Parathyroid adenoma (tissue), 2 donors: Measurements from ENCODE around the gene NHLRC1.

Experiments used
- H2AFZ ChIP-seq: fragments of 300-600 bp; sonication (generic); one replicate; pipeline ENCODE4 v1.7.0; 2017; ENCODE audit warnings: antibody characterized with exemption, mild to moderate bottlenecking
- H3K27ac ChIP-seq: fragments of 300-600 bp; sonication (generic); one replicate; pipeline ENCODE4 v1.7.0; 2017
- H3K27me3 ChIP-seq: fragments of 300-600 bp; sonication (generic); one replicate; pipeline ENCODE4 v1.7.0; 2017; ENCODE audit warnings: low read length; ENCODE audit not compliant: control insufficient read depth, insufficient read depth
- H3K36me3 ChIP-seq: fragments of 300-600 bp; sonication (generic); one replicate; pipeline ENCODE4 v1.7.0; 2017; ENCODE audit warnings: low read length; ENCODE audit not compliant: control insufficient read depth, insufficient read depth
- H3K4me1 ChIP-seq: fragments of 300-600 bp; sonication (generic); one replicate; pipeline ENCODE4 v1.7.0; 2017; ENCODE audit warnings: control low read depth
- H3K4me2 ChIP-seq: fragments of 300-600 bp; sonication (generic); one replicate; pipeline ENCODE4 v1.7.0; 2017; ENCODE audit warnings: low read length
- H3K4me3 ChIP-seq: fragments of 300-600 bp; sonication (generic); one replicate; pipeline ENCODE4 v1.7.0; 2017; ENCODE audit warnings: low read depth, low read length
- H3K79me2 ChIP-seq: fragments of 300-600 bp; sonication (generic); one replicate; pipeline ENCODE4 v1.7.0; 2017; ENCODE audit warnings: control low read depth
- H3K9ac ChIP-seq: fragments of 300-600 bp; sonication (generic); one replicate; pipeline ENCODE4 v1.7.0; 2017; ENCODE audit warnings: mild to moderate bottlenecking
- H3K9me3 ChIP-seq: fragments of 300-600 bp; sonication (generic); one replicate; pipeline ENCODE4 v1.7.0; 2017; ENCODE audit warnings: low read length; ENCODE audit not compliant: control insufficient read depth
- TF ChIP-seq, protein P1 (sequence below): fragments of 300-600 bp; sonication (generic); IDR thresholded peaks from one replicate; pipeline ENCODE4 v1.7.0; 2017; ENCODE audit warnings: antibody characterized with exemption, mild to moderate bottlenecking
- donor health status: primary hyperparathyroidism.

Gene NHLRC1

DNA sequence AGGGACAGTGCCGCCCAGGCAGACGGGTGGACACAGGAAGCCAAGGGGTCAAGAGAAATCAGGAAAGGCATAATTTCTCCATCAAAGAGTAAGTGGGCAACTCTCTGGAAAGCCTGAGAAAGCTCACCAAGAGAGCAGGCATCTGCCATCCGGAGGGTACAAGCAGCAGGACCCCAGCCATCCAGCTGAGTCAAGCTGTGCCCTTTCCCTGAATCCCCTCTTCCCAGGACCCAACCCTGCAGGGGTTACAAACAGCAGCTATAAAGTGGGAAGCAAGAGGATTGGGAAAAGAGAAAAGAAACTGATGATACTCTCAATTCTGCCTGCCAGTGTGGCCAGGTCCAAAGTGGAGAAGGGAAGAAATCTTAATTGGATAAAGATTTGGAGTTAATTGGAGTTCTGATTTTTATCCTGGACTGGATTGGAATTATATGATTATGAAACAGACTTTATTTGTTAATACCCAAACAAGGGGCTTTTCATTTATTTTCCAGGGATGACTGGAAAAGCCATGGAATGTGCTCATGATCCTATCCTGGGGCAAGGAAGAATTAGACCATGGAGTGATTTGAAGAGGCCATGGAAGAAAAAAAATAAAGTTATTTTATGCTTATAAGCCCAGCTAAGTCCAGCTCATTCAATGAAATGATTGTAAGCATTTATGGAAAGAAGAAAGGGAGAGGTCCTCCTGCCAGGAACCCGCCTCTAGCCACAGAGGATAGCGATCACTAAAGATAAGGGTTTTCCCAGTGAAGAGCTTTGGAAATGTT lies 34.9 kb downstream of the NHLRC1 start:
- TF ChIP-seq, protein P1, sequence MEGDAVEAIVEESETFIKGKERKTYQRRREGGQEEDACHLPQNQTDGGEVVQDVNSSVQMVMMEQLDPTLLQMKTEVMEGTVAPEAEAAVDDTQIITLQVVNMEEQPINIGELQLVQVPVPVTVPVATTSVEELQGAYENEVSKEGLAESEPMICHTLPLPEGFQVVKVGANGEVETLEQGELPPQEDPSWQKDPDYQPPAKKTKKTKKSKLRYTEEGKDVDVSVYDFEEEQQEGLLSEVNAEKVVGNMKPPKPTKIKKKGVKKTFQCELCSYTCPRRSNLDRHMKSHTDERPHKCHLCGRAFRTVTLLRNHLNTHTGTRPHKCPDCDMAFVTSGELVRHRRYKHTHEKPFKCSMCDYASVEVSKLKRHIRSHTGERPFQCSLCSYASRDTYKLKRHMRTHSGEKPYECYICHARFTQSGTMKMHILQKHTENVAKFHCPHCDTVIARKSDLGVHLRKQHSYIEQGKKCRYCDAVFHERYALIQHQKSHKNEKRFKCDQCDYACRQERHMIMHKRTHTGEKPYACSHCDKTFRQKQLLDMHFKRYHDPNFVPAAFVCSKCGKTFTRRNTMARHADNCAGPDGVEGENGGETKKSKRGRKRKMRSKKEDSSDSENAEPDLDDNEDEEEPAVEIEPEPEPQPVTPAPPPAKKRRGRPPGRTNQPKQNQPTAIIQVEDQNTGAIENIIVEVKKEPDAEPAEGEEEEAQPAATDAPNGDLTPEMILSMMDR: no peak
- Histone ChIP-seq H3K9me3 (no peaks in the 10 kb centered on the region), H3K27ac (no peak overlapping the region), H3K27me3 (no peaks in the 10 kb centered on the region), H3K36me3 (no peaks in the 10 kb centered on the region), H3K4me1 (no peaks in the 10 kb centered on the region), H3K9ac (no peak overlapping the region), H2AFZ (no peak overlapping the region), H3K4me3 (no peak overlapping the region), H3K79me2 (no peaks in the 10 kb centered on the region), H3K4me2 (no peak overlapping the region)

DNA sequence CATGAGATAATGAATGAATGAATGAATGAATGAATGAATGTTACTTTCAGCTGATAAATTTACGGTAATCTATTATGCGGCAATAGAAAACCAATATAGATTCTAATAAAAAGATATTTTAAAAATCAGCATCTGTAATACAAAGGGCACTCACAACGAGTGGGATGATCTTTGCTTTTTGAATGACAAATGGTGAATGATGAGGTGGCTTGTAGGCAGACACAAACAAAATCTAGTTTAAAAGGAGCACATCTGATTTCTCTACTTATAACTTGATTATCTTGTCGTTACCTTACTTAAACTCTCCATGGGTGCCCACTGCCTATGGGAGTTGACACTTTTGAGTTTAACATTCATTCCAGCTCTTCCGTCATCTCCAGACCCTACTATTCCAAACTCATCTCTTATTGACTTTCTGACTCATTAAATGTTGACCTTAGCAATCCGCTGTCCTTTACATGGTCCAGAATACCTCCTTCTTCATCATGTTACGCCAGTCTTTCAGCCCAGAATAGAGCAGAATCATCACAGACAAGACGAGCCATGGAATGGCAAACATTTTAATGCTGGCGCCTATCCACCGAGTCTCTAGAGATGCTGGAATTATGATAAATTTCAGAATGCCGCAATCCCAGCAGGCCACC lies 41.3 kb downstream of the NHLRC1 start:
- Histone ChIP-seq H3K4me3 (no peak overlapping the region), H3K9me3 (no peaks in the 10 kb centered on the region), H3K27me3 (no peaks in the 10 kb centered on the region), H2AFZ (no peak overlapping the region), H3K4me2 (no peak overlapping the region), H3K4me1 (no peaks in the 10 kb centered on the region), H3K36me3 (no peaks in the 10 kb centered on the region), H3K9ac (no peak overlapping the region), H3K79me2 (no peaks in the 10 kb centered on the region), H3K27ac (no peak overlapping the region)
- TF ChIP-seq, protein P1: no peak

DNA sequence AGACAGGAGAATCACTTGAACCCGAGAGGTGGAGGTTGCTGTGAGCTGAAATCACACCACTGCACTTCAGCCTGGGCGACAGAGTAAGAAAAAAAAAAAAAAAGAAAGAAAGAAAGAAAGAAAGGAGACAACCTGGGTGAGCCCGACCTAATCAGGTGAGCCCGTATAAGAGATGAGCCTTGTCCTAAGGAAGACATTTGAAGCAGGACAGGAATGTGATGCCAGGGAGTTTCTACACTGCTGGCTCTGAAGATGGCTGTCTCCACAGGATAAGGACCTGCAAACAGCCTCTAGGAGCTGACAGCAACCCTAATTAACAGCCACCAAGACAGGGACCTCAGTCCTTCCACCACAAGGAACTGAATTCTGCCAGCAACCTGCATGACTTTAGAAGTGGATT lies 41.9 kb downstream of the NHLRC1 start:
- Histone ChIP-seq H3K27ac (no peak overlapping the region), H3K27me3 (no peaks in the 10 kb centered on the region), H3K4me2 (no peak overlapping the region), H3K4me3 (no peak overlapping the region), H3K9me3 (no peaks in the 10 kb centered on the region), H3K36me3 (no peaks in the 10 kb centered on the region), H3K79me2 (no peaks in the 10 kb centered on the region), H3K9ac (no peak overlapping the region), H3K4me1 (no peaks in the 10 kb centered on the region), H2AFZ (no peak overlapping the region)
- TF ChIP-seq, protein P1: no peak

DNA sequence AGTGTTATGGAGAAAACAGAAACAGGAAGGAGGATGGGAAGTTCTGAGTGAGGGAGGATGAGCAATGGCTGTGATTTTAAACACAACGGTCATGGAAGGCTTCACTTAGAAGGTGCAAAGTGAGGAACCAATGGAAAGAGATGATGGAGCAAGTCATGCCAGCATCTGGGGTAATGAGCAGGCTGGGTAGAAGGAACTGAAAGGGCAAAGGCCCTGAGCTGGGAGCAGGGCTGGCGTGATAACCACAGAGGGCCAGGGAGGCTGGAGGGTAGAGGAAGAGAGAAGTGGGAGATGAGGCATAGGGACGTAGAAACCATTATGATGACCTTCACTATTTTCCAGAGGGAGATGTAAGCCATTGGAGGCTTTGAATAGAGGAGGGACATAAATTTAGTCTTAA lies 43.6 kb downstream of the NHLRC1 start:
- Histone ChIP-seq H3K27me3 (no peaks in the 10 kb centered on the region), H3K9me3 (no peaks in the 10 kb centered on the region), H3K36me3 (no peaks in the 10 kb centered on the region), H2AFZ (no peak overlapping the region), H3K9ac (no peak overlapping the region), H3K4me3 (no peak overlapping the region), H3K27ac (no peak overlapping the region), H3K4me2 (no peak overlapping the region), H3K4me1 (no peaks in the 10 kb centered on the region), H3K79me2 (no peaks in the 10 kb centered on the region)
- TF ChIP-seq, protein P1: no peak
